GM23338 (cell line): ENCODE results near the gene MDH1B. TPM values are rescaled to one million over a fixed set of nuclear protein-coding genes. Genes with fewer than 3 reads are reported as not detected.
"Not testable (repeated sequence)": the region's sequence is repeated elsewhere in the genome, so short reads cannot be mapped to it uniquely, and the experiment has no call there.

Experiments used
- ATAC-seq: fragments of 200-7000 bp; cut with Tn5 transposase; 3 replicates; pipeline ENCODE4 v1.9.1; 2020
- DNase-seq: peaks from one replicate; pipeline ENCODE4 v3.0.0-alpha.2; 2015; ENCODE audit warnings: low spot score
- H2AFZ ChIP-seq: fragments of 200-600 bp; sonication (generic); 2 replicates; pipeline ENCODE4 v1.8.0; 2016; ENCODE audit warnings: antibody characterized with exemption, mild to moderate bottlenecking, moderate library complexity
- H3F3A ChIP-seq: fragments of 200-600 bp; sonication (generic); replicated peaks from 2 replicates; pipeline ENCODE4 v1.8.0; 2017; ENCODE audit warnings: antibody characterized with exemption, mixed run types, low read depth
- H3K27ac ChIP-seq: fragments of 200-600 bp; sonication (generic); 2 replicates; pipeline ENCODE4 v1.6.1; 2016; ENCODE audit warnings: low read depth
- H3K27me3 ChIP-seq: fragments of 200-600 bp; sonication (generic); 2 replicates; pipeline ENCODE4 v1.8.0; 2016; ENCODE audit warnings: mild to moderate bottlenecking, mixed run types, moderate library complexity; ENCODE audit not compliant: insufficient read depth
- H3K36me3 ChIP-seq: fragments of 200-600 bp; sonication (generic); 2 replicates; pipeline ENCODE4 v1.8.0; 2016; ENCODE audit warnings: mild to moderate bottlenecking; ENCODE audit not compliant: insufficient read depth
- H3K4me1 ChIP-seq: fragments of 200-600 bp; sonication (generic); 2 replicates; pipeline ENCODE4 v1.8.0; 2016; ENCODE audit warnings: mild to moderate bottlenecking, moderate library complexity; ENCODE audit not compliant: insufficient read depth
- H3K4me2 ChIP-seq: fragments of 200-600 bp; sonication (generic); 2 replicates; pipeline ENCODE4 v1.7.1; 2017; ENCODE audit warnings: mixed run types
- H3K4me3 ChIP-seq: fragments of 200-600 bp; sonication (generic); 2 replicates; pipeline ENCODE4 v1.6.1; 2016; ENCODE audit warnings: mixed run types
- H3K79me2 ChIP-seq: fragments of 200-600 bp; sonication (generic); replicated peaks from 2 replicates; pipeline ENCODE4 v1.8.0; 2017; ENCODE audit warnings: mild to moderate bottlenecking; ENCODE audit not compliant: insufficient read depth
- H3K9me2 ChIP-seq: fragments of 200-600 bp; sonication (generic); 2 replicates; pipeline ENCODE4 v1.8.0; 2017; ENCODE audit not compliant: insufficient read depth
- H4K20me1 ChIP-seq: fragments of 200-600 bp; sonication (generic); replicated peaks from 2 replicates; pipeline ENCODE4 v1.8.0; 2017; ENCODE audit warnings: mild to moderate bottlenecking; ENCODE audit not compliant: insufficient read depth
- H3K27ac Mint-ChIP-seq: 2 replicates; pipeline ENCODE4 v1.8.0; 2020; ENCODE audit warnings: inconsistent platforms, mild to moderate bottlenecking, moderate library complexity, mixed read lengths
- H3K27me3 Mint-ChIP-seq: 3 replicates; pipeline ENCODE4 v1.8.0; 2022; ENCODE audit warnings: low read depth, mild to moderate bottlenecking, moderate library complexity, mixed read lengths, inconsistent platforms; ENCODE audit not compliant: insufficient read depth, poor library complexity
- H3K36me3 Mint-ChIP-seq: 3 replicates; pipeline ENCODE4 v1.8.0; 2021; ENCODE audit warnings: low read depth, mild to moderate bottlenecking, inconsistent platforms, moderate library complexity, mixed read lengths
- H3K4me1 Mint-ChIP-seq: 3 replicates; pipeline ENCODE4 v1.8.0; 2020; ENCODE audit warnings: mild to moderate bottlenecking, inconsistent platforms, mixed read lengths
- H3K4me3 Mint-ChIP-seq: 3 replicates; pipeline ENCODE4 v1.8.0; 2021; ENCODE audit warnings: moderate library complexity, mild to moderate bottlenecking, inconsistent platforms, mixed read lengths
- H3K9me3 Mint-ChIP-seq: 3 replicates; pipeline ENCODE4 v1.8.0; 2020; ENCODE audit warnings: moderate library complexity, mild to moderate bottlenecking, inconsistent platforms, mixed read lengths
- EZH2 ChIP-seq: fragments of 200-600 bp; sonication (generic); IDR thresholded peaks from one replicate; pipeline ENCODE4 v1.8.0; 2017; ENCODE audit warnings: antibody characterized with exemption, mild to moderate bottlenecking, low read depth; ENCODE audit not compliant: unreplicated experiment
- JUNB ChIP-seq: IDR thresholded peaks from one replicate; pipeline ENCODE4 v1.6.1; 2016; ENCODE audit warnings: antibody characterized with exemption; ENCODE audit not compliant: unreplicated experiment
- NANOG ChIP-seq: IDR thresholded peaks from 2 replicates; pipeline ENCODE4 v1.6.1; 2016; ENCODE audit warnings: antibody characterized with exemption, borderline replicate concordance
- POLR2AphosphoS5 ChIP-seq: IDR thresholded peaks from 2 replicates; pipeline ENCODE4 v1.6.1; 2016; ENCODE audit warnings: antibody characterized with exemption, low read depth
- STAT1 ChIP-seq: IDR thresholded peaks from one replicate; pipeline ENCODE4 v1.6.1; 2016; ENCODE audit warnings: antibody characterized with exemption; ENCODE audit not compliant: unreplicated experiment
- ZNF114 ChIP-seq: fragments of 250-450 bp; sonication (Bioruptor Pico); IDR thresholded peaks from 2 replicates; pipeline ENCODE4 v1.5.0; 2020; ENCODE audit warnings: mild to moderate bottlenecking, moderate library complexity
- polyA plus RNA-seq: library from polyadenylated mRNA; unstranded; fragments of >200 nt; fragmentation: Nextera tagmentation; extraction: Ambion mirVana; gene quantifications from 2 replicates; pipeline ENCODE4 v1.2.1, GENCODE V29; 2016
- total RNA-seq: library from RNA; depleted of rRNA; stranded (reverse); fragments of >200 nt; shearing (Covaris generic); gene quantifications from 2 replicates; pipeline ENCODE4 v1.2.3, GENCODE V29; 2014
- TF ChIP-seq, protein P1 (sequence below): IDR thresholded peaks from 2 replicates; pipeline ENCODE4 v1.6.1; 2016; ENCODE audit warnings: antibody characterized with exemption
- TF ChIP-seq, protein P2 (sequence below), 2 experiments: fragments of 200-600 bp in 1 of 2; sonication (generic) in 1 of 2; conservative IDR thresholded peaks; 2 replicates each; pipeline versions ENCODE4 v1.5.1 to v1.6.1; 2016 to 2017; ENCODE audit warnings: antibody characterized with exemption in 2 of 2, low read depth in 2 of 2, mild to moderate bottlenecking in 2 of 2, moderate library complexity in 1 of 2

The MDH1B gene
- total and polyA plus RNA-seq, 2 experiments from 2014 or later = 1.7 to 1.8 TPM

DNA sequence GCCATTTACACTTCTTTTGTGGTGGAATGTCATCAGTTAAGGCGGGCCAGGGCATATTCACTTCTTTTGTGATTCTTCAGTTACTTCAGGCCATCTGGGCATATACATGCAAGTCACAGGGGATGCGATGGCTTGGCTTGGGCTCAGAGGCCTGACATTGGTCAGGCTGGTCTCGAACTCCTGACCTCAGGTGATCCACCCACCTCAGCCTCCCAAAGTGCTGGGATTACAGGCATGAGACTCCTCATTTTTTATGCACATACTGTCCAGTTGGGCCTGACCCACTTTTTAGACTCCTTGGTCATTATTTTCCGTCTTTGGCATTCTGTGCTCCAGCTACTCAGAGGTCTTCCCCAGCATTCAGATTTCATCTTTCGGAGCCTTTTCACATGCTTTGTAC, 47.3 kb upstream of the MDH1B start:
- peak overlapping the region; percentile 90 for H3K27ac Mint-ChIP-seq
- not testable (repeated sequence) for ATAC-seq
- H3K27ac ChIP-seq = peak overlapping the region; percentile 93

DNA sequence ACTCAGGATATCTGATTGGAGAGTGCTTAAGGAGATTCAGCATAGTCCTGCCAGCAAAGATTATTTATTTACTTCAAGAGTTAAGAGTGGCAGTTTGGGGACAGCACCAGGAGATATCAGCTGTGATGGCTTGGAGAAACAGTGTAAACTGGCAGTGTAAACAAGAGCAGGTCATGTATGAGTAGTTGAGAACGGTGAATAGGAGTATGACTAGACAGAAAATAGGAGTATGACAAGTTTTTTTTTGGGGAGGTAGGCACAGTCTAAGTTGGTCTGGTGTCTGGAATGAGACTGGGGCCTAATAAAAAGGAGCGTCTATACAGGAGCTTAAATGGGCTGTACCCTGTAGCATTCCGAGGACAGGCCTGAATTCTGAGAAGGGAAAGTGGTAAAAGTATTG, 42.5 kb upstream of the MDH1B start:
- H3K4me1 ChIP-seq = peaks cover 50% of the 10 kb centered on the region
- not testable (repeated sequence) for H2AFZ ChIP-seq, DNase-seq, H3K4me3 Mint-ChIP-seq, H3K9me2 ChIP-seq, H3K27me3 ChIP-seq, ATAC-seq, H3K9me3 Mint-ChIP-seq, H4K20me1 ChIP-seq, H3K27me3 Mint-ChIP-seq
- peak overlapping the region; percentile 71 for H3K4me2 ChIP-seq
- peak overlapping the region; percentile 55; the same call in 1 of the 2 replicates for H3K27ac Mint-ChIP-seq
- H3K36me3 ChIP-seq = peaks cover 18% of the 10 kb centered on the region
- H3K27ac ChIP-seq = peak overlapping the region; percentile 92; the same call in 1 of the 2 replicates
- peaks cover 50% of the 10 kb centered on the region for H3K4me1 Mint-ChIP-seq
- peaks cover 65% of the 10 kb centered on the region for H3K79me2 ChIP-seq
- peak overlapping the region; percentile 41; the same call in 1 of the 2 replicates for H3K4me3 ChIP-seq
- H3K36me3 Mint-ChIP-seq = peaks cover 19% of the 10 kb centered on the region
- H3F3A ChIP-seq = peaks cover 21% of the 10 kb centered on the region

More for the DNA sequence above, 47.3 kb upstream of the MDH1B start:
- H3K4me3 Mint-ChIP-seq = peak overlapping the region; percentile 70; the same call in 2 of the 3 replicates
- peaks cover 42% of the 10 kb centered on the region for H3K4me1 Mint-ChIP-seq
- not testable (repeated sequence) for H3K27me3 Mint-ChIP-seq, H2AFZ ChIP-seq, H4K20me1 ChIP-seq, H3K27me3 ChIP-seq, H3K36me3 ChIP-seq, H3F3A ChIP-seq, H3K9me2 ChIP-seq
- peak; percentile 28 for DNase-seq
- H3K4me3 ChIP-seq = peak overlapping the region; percentile 78
- H3K4me2 ChIP-seq = peak overlapping the region; percentile 91
- peaks cover 24% of the 10 kb centered on the region for H3K36me3 Mint-ChIP-seq
- peaks cover 13% of the 10 kb centered on the region for H3K9me3 Mint-ChIP-seq
- peaks cover 69% of the 10 kb centered on the region for H3K79me2 ChIP-seq
- TF ChIP-seq NANOG = peak; percentile 71
- H3K4me1 ChIP-seq = peaks cover 32% of the 10 kb centered on the region

DNA sequence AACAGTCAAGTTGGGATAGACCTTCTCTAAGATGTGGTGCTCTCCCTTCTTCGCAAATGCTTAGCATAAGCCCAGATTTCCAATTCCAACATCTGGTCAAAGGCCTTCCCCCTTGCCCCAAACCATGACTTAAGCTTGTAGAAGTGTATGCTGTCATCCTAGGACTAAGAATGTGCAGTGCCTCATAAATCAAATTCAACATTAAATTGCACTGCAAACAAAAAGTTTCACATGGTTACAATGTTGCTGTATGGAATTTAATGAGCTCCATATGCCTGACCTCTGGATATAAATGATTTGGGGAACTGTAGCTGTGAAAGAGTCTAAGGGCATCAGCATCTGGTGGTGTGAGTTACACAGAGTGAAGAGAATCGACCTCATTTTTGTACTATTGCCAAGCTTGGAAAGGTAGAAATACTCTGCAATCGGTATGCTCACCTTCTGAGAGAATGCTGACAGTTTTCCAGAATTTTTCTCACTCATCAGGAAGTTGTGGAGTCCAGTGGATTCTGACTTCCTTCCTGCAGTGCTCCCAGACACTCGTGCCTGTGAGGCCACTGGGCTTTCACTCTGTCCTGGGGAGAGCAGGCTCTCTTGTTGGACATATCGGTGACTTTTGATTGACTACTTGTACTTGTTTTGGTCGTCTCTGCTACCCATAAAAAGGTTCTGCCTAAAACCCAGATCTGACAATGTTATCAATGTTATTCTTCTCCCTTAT, 40.9 kb upstream of the MDH1B start:
- DNase-seq (no peak), ATAC-seq (no peak)
- H3K27ac ChIP-seq = peak overlapping the region; percentile 98
- peak overlapping the region; percentile 61 for H3K4me2 ChIP-seq
- Mint-ChIP-seq H3K36me3 (peaks cover 19% of the 10 kb centered on the region), H3K4me1 (peaks cover 54% of the 10 kb centered on the region), H3K27me3 (peaks cover 8% of the 10 kb centered on the region), H3K27ac (peak overlapping the region; percentile 82), H3K4me3 (no peak overlapping the region), H3K9me3 (no peaks in the 10 kb centered on the region)
- peaks cover 18% of the 10 kb centered on the region for H3K36me3 ChIP-seq
- H3K9me2 ChIP-seq = no peaks in the 10 kb centered on the region
- peaks cover 49% of the 10 kb centered on the region for H3K79me2 ChIP-seq
- TF ChIP-seq, protein P1, sequence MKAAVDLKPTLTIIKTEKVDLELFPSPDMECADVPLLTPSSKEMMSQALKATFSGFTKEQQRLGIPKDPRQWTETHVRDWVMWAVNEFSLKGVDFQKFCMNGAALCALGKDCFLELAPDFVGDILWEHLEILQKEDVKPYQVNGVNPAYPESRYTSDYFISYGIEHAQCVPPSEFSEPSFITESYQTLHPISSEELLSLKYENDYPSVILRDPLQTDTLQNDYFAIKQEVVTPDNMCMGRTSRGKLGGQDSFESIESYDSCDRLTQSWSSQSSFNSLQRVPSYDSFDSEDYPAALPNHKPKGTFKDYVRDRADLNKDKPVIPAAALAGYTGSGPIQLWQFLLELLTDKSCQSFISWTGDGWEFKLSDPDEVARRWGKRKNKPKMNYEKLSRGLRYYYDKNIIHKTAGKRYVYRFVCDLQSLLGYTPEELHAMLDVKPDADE = no peak
- TF ChIP-seq ZNF114 (CRISPR knock-in tag) (no peak), EZH2 (no peak), NANOG (no peak), JUNB (no peak), STAT1 (no peak), POLR2AphosphoS5 (no peak; the same call in 1 of the 2 replicates)
- TF ChIP-seq, protein P2, sequence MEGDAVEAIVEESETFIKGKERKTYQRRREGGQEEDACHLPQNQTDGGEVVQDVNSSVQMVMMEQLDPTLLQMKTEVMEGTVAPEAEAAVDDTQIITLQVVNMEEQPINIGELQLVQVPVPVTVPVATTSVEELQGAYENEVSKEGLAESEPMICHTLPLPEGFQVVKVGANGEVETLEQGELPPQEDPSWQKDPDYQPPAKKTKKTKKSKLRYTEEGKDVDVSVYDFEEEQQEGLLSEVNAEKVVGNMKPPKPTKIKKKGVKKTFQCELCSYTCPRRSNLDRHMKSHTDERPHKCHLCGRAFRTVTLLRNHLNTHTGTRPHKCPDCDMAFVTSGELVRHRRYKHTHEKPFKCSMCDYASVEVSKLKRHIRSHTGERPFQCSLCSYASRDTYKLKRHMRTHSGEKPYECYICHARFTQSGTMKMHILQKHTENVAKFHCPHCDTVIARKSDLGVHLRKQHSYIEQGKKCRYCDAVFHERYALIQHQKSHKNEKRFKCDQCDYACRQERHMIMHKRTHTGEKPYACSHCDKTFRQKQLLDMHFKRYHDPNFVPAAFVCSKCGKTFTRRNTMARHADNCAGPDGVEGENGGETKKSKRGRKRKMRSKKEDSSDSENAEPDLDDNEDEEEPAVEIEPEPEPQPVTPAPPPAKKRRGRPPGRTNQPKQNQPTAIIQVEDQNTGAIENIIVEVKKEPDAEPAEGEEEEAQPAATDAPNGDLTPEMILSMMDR (conservative IDR thresholded peaks at IDR 0.05; ENCODE audit: low read depth in 2 of 2) = no peak
- peaks cover 65% of the 10 kb centered on the region for H3K4me1 ChIP-seq
- peak overlapping the region; percentile 36; the same call in 1 of the 2 replicates for H3K4me3 ChIP-seq
- H3K27me3 ChIP-seq = no peaks in the 10 kb centered on the region
- H2AFZ ChIP-seq = no peak overlapping the region
- no peaks in the 10 kb centered on the region for H4K20me1 ChIP-seq
- H3F3A ChIP-seq = peaks cover 25% of the 10 kb centered on the region
